Stimulated activated naive CD4-positive, alpha-beta T cell treated with Interleukin-2 at 50 U/mL for 16 hours (primary cell): ENCODE data around the gene ZNF606.

ENCODE experiments used
- DNase-seq: peaks from one replicate; lab custom pipeline; 2025; lab: John Stamatoyannopoulos, UW

The ZNF606 gene

DNA sequence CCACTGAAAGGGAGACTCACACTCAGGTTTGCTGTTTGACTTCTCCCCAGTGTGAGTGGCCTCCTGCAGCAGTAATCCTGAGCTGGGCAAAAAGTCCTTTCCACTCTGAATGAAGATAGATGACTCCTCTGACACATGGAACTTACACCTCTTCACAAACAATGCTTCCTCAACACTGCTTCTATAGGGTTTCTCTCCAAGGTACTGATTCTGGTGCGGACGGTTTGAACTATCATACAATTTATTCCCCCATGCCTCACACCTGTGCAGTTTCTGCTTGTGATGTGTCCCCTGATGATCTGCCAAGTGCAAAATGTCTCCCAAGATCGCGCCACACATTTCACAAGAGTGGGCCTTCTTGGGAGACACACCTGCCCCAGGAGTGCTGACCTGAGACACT, 75.0 kb downstream of the ZNF606 start:
- no peak for DNase-seq
